ENCODE data around the gene TMEM52B. TPM values are rescaled to one million over a fixed set of nuclear protein-coding genes. Genes with fewer than 3 reads are reported as not detected.

Gene TMEM52B
- total and polyA plus RNA-seq, 9 of the 15 experiments (the other 6 are each of a cell fraction or from before 2014, with no cell fraction given): not detected

DNA sequence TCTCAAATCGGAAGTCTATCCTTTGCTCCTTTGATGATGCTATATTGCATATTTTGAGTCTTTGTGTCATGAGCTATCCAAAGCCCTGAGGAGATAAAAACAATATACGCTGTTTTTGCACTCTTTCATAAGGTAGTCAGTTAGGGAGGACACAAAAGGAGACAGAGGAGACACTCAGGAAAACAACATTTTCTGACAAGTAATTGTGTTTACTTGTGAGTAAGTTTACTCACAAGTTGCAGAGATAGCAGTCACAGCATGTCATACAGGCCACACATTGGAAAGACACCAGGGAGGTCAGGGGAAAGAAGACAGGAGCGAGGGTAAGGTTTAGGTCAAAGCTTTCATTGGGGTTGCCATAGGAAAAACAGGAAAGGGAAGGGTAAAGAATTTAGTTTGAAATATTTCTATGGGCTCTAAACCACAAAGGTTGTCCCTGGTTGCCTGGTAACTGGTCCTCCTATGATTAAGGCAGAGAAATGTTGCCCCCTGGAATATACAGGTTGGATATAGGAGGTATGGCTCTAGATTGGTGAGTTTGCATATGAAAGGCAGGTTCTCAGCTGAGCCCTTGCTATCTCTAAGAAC lies 26.5 kb downstream of the TMEM52B start:
- Histone ChIP-seq H3K4me3 (no peak overlapping the region), H3K27ac (ENCODE audit: extremely low read depth, low read depth, low read length) (no peak overlapping the region), H3K79me2 (ENCODE audit: control insufficient read depth, insufficient read depth, low read length) (no peaks in the 10 kb centered on the region), H3K36me3 (ENCODE audit: control insufficient read depth, insufficient read depth, low read length) (no peaks in the 10 kb centered on the region), H3K4me1 (replicated peaks in 1 of 2; ENCODE audit: control insufficient read depth in 2 of 2, insufficient read depth in 2 of 2, low read length in 2 of 2) (no peaks in the 10 kb centered on the region), H3K9ac (ENCODE audit: insufficient read depth in 1 of 2, low read depth in 2 of 2, low read length in 2 of 2) (no peak overlapping the region), H3K9me1 (ENCODE audit: control insufficient read depth, insufficient read depth, low read length) (no peaks in the 10 kb centered on the region), H2AFZ (ENCODE audit: low read depth, low read length) (no peak overlapping the region), H3K9me3 (replicated peaks; ENCODE audit: control insufficient read depth, insufficient read depth, low read depth, low read length) (no peaks in the 10 kb centered on the region), H4K20me1 (replicated peaks; ENCODE audit: control insufficient read depth, insufficient read depth, low read length) (no peaks in the 10 kb centered on the region), H3K27me3 (ENCODE audit: control insufficient read depth in 2 of 2, insufficient read depth in 2 of 2, low read length in 2 of 2) (no peaks in the 10 kb centered on the region), H3K4me2 (ENCODE audit: insufficient read depth, low read length) (no peak overlapping the region)
- intact Hi-C loops (cut with micrococcal nuclease): no loop called here
- WGBS (ENCODE audit: insufficient coverage, low coverage, missing lambda C conversion rate): 11% methylated on average over 2 of the region's 3 CpGs
- DNase-seq (ENCODE audit: extremely low read depth in 1 of 4, low spot score in 3 of 4): no peak
- ChIA-PET POLR2A (interaction anchor here (0.6 to 1.2 kb wide), 3 partner anchors 9 to 301 kb away, joined by 3 read pairs; no protein-coding TSS in a partner anchor), CTCF (ENCODE audit: low intra/inter-chr PET ratio) (no interaction called here)
- BruUV-seq (replicated peaks): no TSS peak
- no peak for ATAC-seq
- TF ChIP-seq, protein P1, sequence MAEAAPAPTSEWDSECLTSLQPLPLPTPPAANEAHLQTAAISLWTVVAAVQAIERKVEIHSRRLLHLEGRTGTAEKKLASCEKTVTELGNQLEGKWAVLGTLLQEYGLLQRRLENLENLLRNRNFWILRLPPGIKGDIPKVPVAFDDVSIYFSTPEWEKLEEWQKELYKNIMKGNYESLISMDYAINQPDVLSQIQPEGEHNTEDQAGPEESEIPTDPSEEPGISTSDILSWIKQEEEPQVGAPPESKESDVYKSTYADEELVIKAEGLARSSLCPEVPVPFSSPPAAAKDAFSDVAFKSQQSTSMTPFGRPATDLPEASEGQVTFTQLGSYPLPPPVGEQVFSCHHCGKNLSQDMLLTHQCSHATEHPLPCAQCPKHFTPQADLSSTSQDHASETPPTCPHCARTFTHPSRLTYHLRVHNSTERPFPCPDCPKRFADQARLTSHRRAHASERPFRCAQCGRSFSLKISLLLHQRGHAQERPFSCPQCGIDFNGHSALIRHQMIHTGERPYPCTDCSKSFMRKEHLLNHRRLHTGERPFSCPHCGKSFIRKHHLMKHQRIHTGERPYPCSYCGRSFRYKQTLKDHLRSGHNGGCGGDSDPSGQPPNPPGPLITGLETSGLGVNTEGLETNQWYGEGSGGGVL (CRISPR knock-in tag; IDR thresholded peaks at IDR 0.05): no peak
- TF ChIP-seq, protein P2, sequence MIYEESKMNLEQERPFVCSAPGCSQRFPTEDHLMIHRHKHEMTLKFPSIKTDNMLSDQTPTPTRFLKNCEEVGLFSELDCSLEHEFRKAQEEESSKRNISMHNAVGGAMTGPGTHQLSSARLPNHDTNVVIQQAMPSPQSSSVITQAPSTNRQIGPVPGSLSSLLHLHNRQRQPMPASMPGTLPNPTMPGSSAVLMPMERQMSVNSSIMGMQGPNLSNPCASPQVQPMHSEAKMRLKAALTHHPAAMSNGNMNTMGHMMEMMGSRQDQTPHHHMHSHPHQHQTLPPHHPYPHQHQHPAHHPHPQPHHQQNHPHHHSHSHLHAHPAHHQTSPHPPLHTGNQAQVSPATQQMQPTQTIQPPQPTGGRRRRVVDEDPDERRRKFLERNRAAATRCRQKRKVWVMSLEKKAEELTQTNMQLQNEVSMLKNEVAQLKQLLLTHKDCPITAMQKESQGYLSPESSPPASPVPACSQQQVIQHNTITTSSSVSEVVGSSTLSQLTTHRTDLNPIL (CRISPR knock-in tag; IDR thresholded peaks at IDR 0.05): no peak
- TF ChIP-seq SETDB1 (IDR thresholded peaks at IDR 0.05; ENCODE audit: low read length) (no peak), ZNF217 (CRISPR knock-in tag; IDR thresholded peaks at IDR 0.05) (no peak), ZNF79 (CRISPR knock-in tag; IDR thresholded peaks at IDR 0.05; ENCODE audit: low read depth) (no peak), ZC3H11A (IDR thresholded peaks at IDR 0.05; ENCODE audit: low read depth, low read length) (no peak), U2AF2 (optimal IDR thresholded peaks at IDR 0.05; ENCODE audit: low read depth, low read length) (no peak), PRMT5 (CRISPR knock-in tag; IDR thresholded peaks at IDR 0.05) (no peak), SIN3B (IDR thresholded peaks at IDR 0.05; ENCODE audit: low read depth) (no peak), SMARCE1 (IDR thresholded peaks at IDR 0.05) (no peak), MAZ (CRISPR knock-in tag; conservative IDR thresholded peaks at IDR 0.05 in 1 of 2, IDR thresholded peaks at IDR 0.05 in 1 of 2) (no peak), MECOM (CRISPR knock-in tag; IDR thresholded peaks at IDR 0.05) (no peak)
- in situ Hi-C loops (cut with MboI): no loop called here
- no peak for FAIRE-seq

Data from K562 (cell line).